Stimulated activated CD4-positive, alpha-beta T cell treated with anti-CD3 and anti-CD28 coated beads, Interleukin-12 subunit alpha, Interleukin-12 subunit beta, amount 100 ng/mL, for 24 hours (primary cell): ENCODE measurements around the gene FOSL1.
"Not testable (repeated sequence)": the region's sequence is repeated elsewhere in the genome, so short reads cannot be mapped to it uniquely, and the experiment has no call there.

Experiments used
- DNase-seq, 2 experiments: peaks; one replicate each; pipeline ENCODE4 v3.0.0-alpha.2; 2020; ENCODE audit warnings: low read depth in 2 of 2

FOSL1 gene

GRCh38 chr11:65896034-65896999 is 3.9 kb downstream of the FOSL1 start:
- DNase-seq, result no peak

- no peak for DNase-seq
These were observed 4.7 kb downstream of the FOSL1 start for GRCh38 chr11:65895482-65895981.

GRCh38 chr11:65894034-65894591 is 6.1 kb downstream of the FOSL1 start:
- no peak for DNase-seq

- no peak for DNase-seq
These were observed 7.4 kb downstream of the FOSL1 start for GRCh38 chr11:65892661-65893317.

- not testable (repeated sequence) for DNase-seq
These were observed 8.0 kb downstream of the FOSL1 start for GRCh38 chr11:65892137-65892540.

- peak in 1 of 2 experiments; percentile 42 for DNase-seq
These were observed 8.7 kb downstream of the FOSL1 start for GRCh38 chr11:65891219-65892136.

GRCh38 chr11:65890324-65891218 is 9.6 kb downstream of the FOSL1 start, which contains the start of gene CCDC85B:
TSS of gene CCDC85B (plus strand) at chr11:65890673. CDS start at chr11:65890784, 111 bp downstream.
- DNase-seq, result peak; percentile 98 to 99

- peak; percentile 90 to 96 for DNase-seq
These were observed 11.9 kb downstream of the FOSL1 start, which contains the start of gene FIBP for GRCh38 chr11:65888163-65888814. TSS of gene FIBP (minus strand) at chr11:65888471. CDS start at chr11:65888418, 53 bp downstream.

GRCh38 chr11:65887723-65888162 is 12.4 kb downstream of the FOSL1 start:
- DNase-seq, result no peak

- DNase-seq, result no peak
These were observed 13.1 kb downstream of the FOSL1 start for GRCh38 chr11:65886826-65887722.

- DNase-seq, result no peak
These were observed 14.2 kb downstream of the FOSL1 start for GRCh38 chr11:65885808-65886536.

- DNase-seq, result no peak
These were observed 15.0 kb downstream of the FOSL1 start for GRCh38 chr11:65885231-65885630.

GRCh38 chr11:65884716-65885092 is 15.5 kb downstream of the FOSL1 start:
- peak in 1 of 2 experiments; percentile 74 for DNase-seq

GRCh38 chr11:65883786-65884715 is 16.1 kb downstream of the FOSL1 start:
- no peak for DNase-seq

GRCh38 chr11:65883058-65883761 is 17.0 kb downstream of the FOSL1 start:
- DNase-seq, result no peak
